Thoracic aorta (tissue), 2 donors: Measurements from ENCODE around the gene RPL36A. TPM values are rescaled to one million over a fixed set of nuclear protein-coding genes. Genes with fewer than 3 reads are reported as not detected.

Experiments used
- ATAC-seq: fragments of 150-250 bp; one replicate; pipeline ENCODE4 v1.8.0; 2017; ENCODE audit warnings: low read depth; ENCODE audit not compliant: insufficient number of reproducible peaks, low FRiP score
- DNase-seq: peaks from one replicate; pipeline ENCODE4 v3.0.0-alpha.2; 2020; ENCODE audit warnings: low spot score
- H3K27ac ChIP-seq, 2 donors: fragments of 200-600 bp; sonication (generic); 1 replicate in 1 of 2; 2 replicates in 1 of 2; pipeline ENCODE4 v1.5.1; 2016; ENCODE audit warnings: mild to moderate bottlenecking in 2 of 2, moderate library complexity in 2 of 2
- H3K27me3 ChIP-seq: fragments of 200-600 bp; sonication (generic); replicated peaks from 2 replicates; pipeline ENCODE4 v1.6.0; 2016; ENCODE audit warnings: mild to moderate bottlenecking; ENCODE audit not compliant: insufficient read depth
- H3K36me3 ChIP-seq: fragments of 200-600 bp; sonication (generic); one replicate; pipeline ENCODE4 v1.5.1; 2016
- H3K4me1 ChIP-seq, 2 donors: fragments of 200-600 bp; sonication (generic); 1 replicate in 1 of 2; 2 replicates in 1 of 2; pipeline versions ENCODE4 v1.5.1 to v1.6.0; 2016; ENCODE audit warnings: low read depth in 2 of 2, mild to moderate bottlenecking in 1 of 2; ENCODE audit not compliant: control insufficient read depth in 1 of 2
- H3K4me3 ChIP-seq: fragments of 200-600 bp; sonication (generic); 2 replicates; pipeline ENCODE4 v1.5.1; 2016; ENCODE audit warnings: mild to moderate bottlenecking
- H3K9me3 ChIP-seq: fragments of 200-600 bp; sonication (generic); 2 replicates; pipeline ENCODE4 v1.5.1; 2016
- CTCF ChIP-seq: fragments of 200-600 bp; sonication (generic); IDR thresholded peaks from one replicate; pipeline ENCODE4 v1.5.1; 2019; ENCODE audit warnings: antibody characterized with exemption
- total RNA-seq, 2 donors: library from RNA; depleted of rRNA; stranded (reverse); fragments of >200 nt; gene quantifications; one replicate each; pipeline versions ENCODE4 v1.1.0 to v1.2.3, GENCODE V29; 2016

RPL36A gene
- total RNA-seq, 2 donors from 2014 or later, result 353 to 1,578 TPM

GRCh38 chrX:101430457-101431078 is 39.8 kb downstream of the RPL36A start:
- H3K9me3 ChIP-seq, result no peaks in the 10 kb centered on the region
- no peak for ATAC-seq
- no peaks in the 10 kb centered on the region for H3K27me3 ChIP-seq
- no peak overlapping the region for H3K27ac ChIP-seq
- no peaks in the 10 kb centered on the region for H3K36me3 ChIP-seq
- H3K4me1 ChIP-seq, result no peaks in the 10 kb centered on the region
- no peak overlapping the region for H3K4me3 ChIP-seq
- no peak for DNase-seq
- TF ChIP-seq CTCF, result no peak

- Histone ChIP-seq H3K27me3 (no peaks in the 10 kb centered on the region), H3K4me3 (no peak overlapping the region), H3K27ac (no peak overlapping the region), H3K9me3 (no peaks in the 10 kb centered on the region), H3K36me3 (peaks cover 11% of the 10 kb centered on the region), H3K4me1 (no peaks in the 10 kb centered on the region)
- DNase-seq, result no peak
- TF ChIP-seq CTCF, result no peak
- no peak for ATAC-seq
Observed at GRCh38 chrX:101442085-101442484, 51.3 kb downstream of the RPL36A start.

Other genes starting within 250 kb of the RPL36A start
- under 1 TPM; 0.14 to 0.99 TPM for gene DRP2, start 171.2 kb upstream of the RPL36A start, total RNA-seq
- gene TAF7L, start 99.7 kb upstream of the RPL36A start, total RNA-seq, result not detected
- 10 to 100 TPM in 1 of 2 donors, 1 to 10 TPM in 1; 1.2 to 17.1 TPM for gene TIMM8A, start 42.3 kb upstream of the RPL36A start, total RNA-seq
- 1 to 10 TPM; 7.7 to 9.5 TPM for gene BTK, start 4.8 kb upstream of the RPL36A start, total RNA-seq
- 10 to 100 TPM; 17.6 to 23.2 TPM for gene GLA, start 16.9 kb downstream of the RPL36A start, total RNA-seq
- gene HNRNPH2, start 17.2 kb downstream of the RPL36A start, total RNA-seq, result 10 to 100 TPM; 24.9 to 45.6 TPM
- gene ARMCX4, start 94.4 kb downstream of the RPL36A start, total RNA-seq, result 10 to 100 TPM; 13.4 to 19.3 TPM
- 10 to 100 TPM; 29.1 to 30.1 TPM for gene ARMCX1, start 159.5 kb downstream of the RPL36A start, total RNA-seq
- gene ARMCX6, start 227.0 kb downstream of the RPL36A start, total RNA-seq, result 10 to 100 TPM in 1 of 2 donors, 1 to 10 TPM in 1; 3.9 to 32.5 TPM
- gene ARMCX3, start 232.1 kb downstream of the RPL36A start, total RNA-seq, result 10 to 100 TPM; 41.4 to 51.0 TPM